ENCODE data around the gene HIGD1B. TPM values are rescaled to one million over a fixed set of nuclear protein-coding genes. Genes with fewer than 3 reads are reported as not detected.

Gene HIGD1B
- total and polyA plus RNA-seq, 2 of the 4 experiments (the other 2 are of a cell fraction), result not detected

DNA sequence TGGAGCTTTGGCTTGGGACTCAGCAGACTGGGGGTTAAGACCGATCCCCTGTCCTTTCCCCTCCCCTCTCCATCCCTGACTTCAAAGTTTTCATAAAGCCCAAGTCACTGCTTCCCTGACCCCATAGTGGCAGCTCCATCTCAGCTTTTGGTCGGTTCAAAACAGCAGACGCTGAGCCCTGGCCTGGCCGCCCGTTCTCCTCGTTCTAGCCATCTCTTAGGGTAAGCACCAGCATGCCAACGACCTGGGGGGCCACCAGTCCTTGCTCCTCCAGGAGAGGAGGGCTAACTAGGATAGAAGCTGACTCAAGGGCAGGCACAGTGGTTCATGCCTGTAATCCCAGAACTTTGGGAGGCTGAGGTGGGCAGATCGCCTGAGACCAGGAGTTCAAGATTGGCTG lies 1.5 kb upstream of the HIGD1B start:
- CTCF ChIA-PET, result interaction anchor here (0.9 to 1.0 kb wide), 2 partner anchors 67 to 289 kb away, joined by 3 to 4 read pairs; partner anchors contain the start of gene ACBD4

More for the DNA sequence above, 1.5 kb upstream of the HIGD1B start:
- no peaks in the 10 kb centered on the region for H3K9me3 ChIP-seq (ENCODE audit: control insufficient read depth, insufficient read depth, low read length)
- H3K23ac ChIP-seq (ENCODE audit: low read depth, low read length), result no peak overlapping the region
- peaks cover 13% of the 10 kb centered on the region for H3K36me3 ChIP-seq (ENCODE audit: control insufficient read depth, insufficient read depth, low read length)
- dilution Hi-C loops (cut with HindIII; ENCODE audit: low sequenced_read_pairs, unreplicated experiment) (no loop called here), intact Hi-C loops (cut with micrococcal nuclease) (no loop called here), in situ Hi-C loops (cut with MboI; ENCODE audit: low sequenced_read_pairs) (no loop called here)
- no peak overlapping the region for H2BK120ac ChIP-seq (ENCODE audit: low read depth, low read length)
- H4K5ac ChIP-seq (ENCODE audit: low read depth, low read length), result no peak overlapping the region
- H2AFZ ChIP-seq (replicated peaks; ENCODE audit: low read length, poor library complexity), result no peak overlapping the region
- H2AK9ac ChIP-seq (replicated peaks; ENCODE audit: low read depth, low read length, poor library complexity), result peak overlapping the region; percentile 33
- no peak for TF ChIP-seq MAFK (IDR thresholded peaks at IDR 0.05; ENCODE audit: low read depth, low read length)
- TF ChIP-seq MXI1 (IDR thresholded peaks at IDR 0.05; ENCODE audit: borderline replicate concordance, low read depth, low read length), result no peak
- TF ChIP-seq RAD21 (IDR thresholded peaks at IDR 0.05; ENCODE audit: low read length), result no peak
- TF ChIP-seq CHD1 (IDR thresholded peaks at IDR 0.05; ENCODE audit: low read depth, low read length), result no peak
- TF ChIP-seq RCOR1 (IDR thresholded peaks at IDR 0.05; ENCODE audit: insufficient replicate concordance, low read length), result no peak
- no peak for TF ChIP-seq RFX5 (IDR thresholded peaks at IDR 0.05; ENCODE audit: low read depth, low read length)
- no peak overlapping the region for H3K9ac ChIP-seq (ENCODE audit: low read depth, low read length)
- no peak overlapping the region for H3K56ac ChIP-seq (ENCODE audit: extremely low read depth, insufficient read depth, low read length)
- H3K4ac ChIP-seq (ENCODE audit: low read depth, low read length), result no peak overlapping the region
- no peaks in the 10 kb centered on the region for H3K79me1 ChIP-seq (ENCODE audit: low read depth in 1 of 2, low read length in 2 of 2)
- no peak overlapping the region for H4K91ac ChIP-seq (ENCODE audit: insufficient read depth, low read depth, low read length)
- H2BK15ac ChIP-seq (ENCODE audit: low read depth, low read length), result no peak overlapping the region
- no peaks in the 10 kb centered on the region for H4K20me1 ChIP-seq (ENCODE audit: insufficient read depth, low read length)
- BruUV-seq (replicated peaks), result no TSS peak
- no peak overlapping the region for H3K14ac ChIP-seq (replicated peaks; ENCODE audit: low read depth, low read length)
- peak overlapping the region; percentile 36 for H2AK5ac ChIP-seq (ENCODE audit: low read depth, low read length)
- WGBS, 2 experiments (ENCODE audit: extremely low coverage in 2 of 2, insufficient read length in 1 of 2), result 66% methylated on average over 6 of the region's 8 CpGs; no CpG with 5 or more reads in 1 of the 2 experiments
- peaks cover 12% of the 10 kb centered on the region for H3K9me1 ChIP-seq (ENCODE audit: insufficient read depth, low read length)
- H2BK20ac ChIP-seq (ENCODE audit: low read depth, low read length), result no peak overlapping the region
- POLR2A ChIA-PET (ENCODE audit: unreplicated experiment), result no interaction called here
- no peaks in the 10 kb centered on the region for H3K27me3 ChIP-seq (ENCODE audit: control insufficient read depth, insufficient read depth, low read length)
- no peak for ATAC-seq (ENCODE audit: low read depth)
- H3K18ac ChIP-seq (ENCODE audit: low read depth, low read length), result no peak overlapping the region
- H2BK5ac ChIP-seq (ENCODE audit: low read depth, low read length, poor library complexity, severe bottlenecking), result no peak overlapping the region
- H4K8ac ChIP-seq (ENCODE audit: low read depth in 2 of 2, low read length in 2 of 2), result no peak overlapping the region
- no peak overlapping the region for H3K27ac ChIP-seq (ENCODE audit: insufficient read depth, low read length)
- no peak overlapping the region for H3K4me3 ChIP-seq (ENCODE audit: insufficient read depth, low read depth, low read length)
- H3K4me1 ChIP-seq (ENCODE audit: control insufficient read depth, insufficient read depth, low read length), result peaks cover 13% of the 10 kb centered on the region
- no peak overlapping the region for H3K4me2 ChIP-seq (ENCODE audit: low read depth, low read length)
- no peak for DNase-seq

All from IMR-90 (cell line).